OCI-M2 (cell line): ENCODE data around the gene ADTRP.

ENCODE experiments used
- DNase-seq: peaks from one replicate; lab custom pipeline; 2025; ENCODE audit not compliant: unreplicated experiment; lab: John Stamatoyannopoulos, UW

Gene ADTRP

GRCh38 chr6:11665604-11666326, 112.8 kb downstream of the ADTRP start:
- DNase-seq, result no peak
